Panc1 (cell line): ENCODE results near the gene B4GALT1. TPM values are rescaled to one million over a fixed set of nuclear protein-coding genes. Genes with fewer than 3 reads are reported as not detected.

Experiments used
- ATAC-seq: fragments of 200-7000 bp; cut with Tn5 transposase; 2 replicates; pipeline ENCODE4 v1.9.1; 2020; ENCODE audit warnings: mild to moderate bottlenecking, moderate library complexity
- BruUV-seq: library from RNA; stranded (reverse); fragments of 400-500 nt; replicated peaks from 2 replicates; lab custom pipeline; 2021; lab: Mats Ljungman, UMichigan
- CTCF ChIA-PET: fragments of 300-600 bp; sonication (Branson Sonifier 250); formaldehyde crosslinking; loops from one replicate; lab custom pipeline; 2022; ENCODE audit warnings: antibody characterized with exemption; lab: Charles Lee
- POLR2A ChIA-PET: fragments of 300-600 bp; sonication (Branson Sonifier 250); formaldehyde crosslinking; loops from one replicate; lab custom pipeline; 2022; ENCODE audit warnings: antibody characterized with exemption; lab: Charles Lee
- DNase-seq: peaks from one replicate; pipeline ENCODE4 v3.0.0-alpha.2; 2010; ENCODE audit warnings: low read depth, low spot score
- H3K27ac ChIP-seq: 2 replicates; pipeline ENCODE4 v1.5.1; 2011; ENCODE audit warnings: mild to moderate bottlenecking, low read length, inconsistent platforms
- H3K27me3 ChIP-seq: fragments of 200-500 bp; sonication (Bioruptor generic); 2 replicates; pipeline ENCODE4 v1.6.0; 2014; ENCODE audit warnings: low read length, inconsistent platforms; ENCODE audit not compliant: control insufficient read depth, insufficient read depth
- H3K36me3 ChIP-seq: fragments of 200-500 bp; sonication (Bioruptor generic); 2 replicates; pipeline ENCODE4 v1.5.1; 2014; ENCODE audit warnings: inconsistent platforms, mild to moderate bottlenecking, low read length, moderate library complexity; ENCODE audit not compliant: control insufficient read depth, insufficient read depth
- H3K4me1 ChIP-seq: 2 replicates; pipeline ENCODE4 v1.5.1; 2011; ENCODE audit warnings: inconsistent platforms, mild to moderate bottlenecking, low read length, moderate library complexity; ENCODE audit not compliant: control insufficient read depth, insufficient read depth
- H3K4me3 ChIP-seq, 2 experiments: 2 replicates each; pipeline ENCODE4 v1.5.1; 2011 to 2012; ENCODE audit warnings: low read depth in 2 of 2, low read length in 2 of 2, mild to moderate bottlenecking in 2 of 2, inconsistent platforms in 1 of 2, moderate library complexity in 1 of 2
- H3K9me3 ChIP-seq: fragments of 200-500 bp; sonication (Bioruptor generic); 2 replicates; pipeline ENCODE4 v1.5.1; 2014; ENCODE audit warnings: low read depth, mild to moderate bottlenecking, inconsistent platforms, low read length, moderate library complexity; ENCODE audit not compliant: control insufficient read depth, insufficient read depth
- CTCF ChIP-seq: fragments of 450-650 bp; IDR thresholded peaks from 2 replicates; pipeline ENCODE4 v1.5.1; 2017; ENCODE audit warnings: mild to moderate bottlenecking
- POLR2AphosphoS5 ChIP-seq: IDR thresholded peaks from 2 replicates; pipeline ENCODE4 v1.6.1; 2012; ENCODE audit warnings: mild to moderate bottlenecking, low read depth, low read length, moderate library complexity
- REST ChIP-seq, 2 experiments: IDR thresholded peaks; 2 replicates each; pipeline ENCODE4 v1.6.1; 2011 to 2012; ENCODE audit warnings: low read depth in 2 of 2, control low read depth in 1 of 2, low read length in 1 of 2, mild to moderate bottlenecking in 1 of 2, moderate library complexity in 1 of 2; ENCODE audit not compliant: insufficient read depth in 1 of 2
- SIN3A ChIP-seq: IDR thresholded peaks from 2 replicates; pipeline ENCODE4 v1.6.1; 2012; ENCODE audit warnings: low read depth, mild to moderate bottlenecking, low read length, moderate library complexity, borderline replicate concordance; ENCODE audit not compliant: insufficient read depth
- TCF7L2 ChIP-seq: IDR thresholded peaks from 2 replicates; pipeline ENCODE4 v1.6.1; 2011; ENCODE audit warnings: mild to moderate bottlenecking, low read depth, low read length, inconsistent platforms
- in situ Hi-C: cut with HindIII; loops from 2 replicates; pipeline ENCODE4 v1.10.0; 2016; ENCODE audit warnings: low sequenced_read_pairs, low pct_unique_long_range_greater_than_20kb
- intact Hi-C: fragments of 100-400 bp; cut with micrococcal nuclease; formaldehyde crosslinking; loops from one replicate; pipeline ENCODE4 v1.10.0; 2022; ENCODE audit not compliant: unreplicated experiment
- total RNA-seq: library from RNA; stranded (reverse); gene quantifications from one replicate; pipeline ENCODE4 v1.2.1, GENCODE V29; 2021; ENCODE audit not compliant: unreplicated experiment

Gene B4GALT1
- total RNA-seq, 1 experiment from 2014 or later: 57.4 TPM

- Histone ChIP-seq H3K4me3 (no peak overlapping the region), H3K27ac (no peak overlapping the region), H3K27me3 (no peaks in the 10 kb centered on the region), H3K36me3 (no peaks in the 10 kb centered on the region), H3K4me1 (no peaks in the 10 kb centered on the region), H3K9me3 (no peaks in the 10 kb centered on the region)
- ChIA-PET CTCF (no interaction called here), POLR2A (interaction anchor here (0.6 kb wide), 1 partner anchor 68 kb away, joined by 4 read pairs; no protein-coding TSS in a partner anchor)
- TF ChIP-seq POLR2AphosphoS5: no peak
- no peak for TF ChIP-seq SIN3A
- no peak for TF ChIP-seq TCF7L2
- TF ChIP-seq REST (IDR thresholded peaks at IDR 0.05; ENCODE audit: insufficient read depth in 1 of 2, low read depth in 2 of 2, low read length in 1 of 2): no peak
- no peak for TF ChIP-seq CTCF
- BruUV-seq: no TSS peak
- in situ Hi-C loops (no loop called here), intact Hi-C loops (no loop called here)
- no peak for DNase-seq
- ATAC-seq: no peak
These were observed 41.0 kb downstream of the B4GALT1 start for GRCh38 chr9:33125871-33126823.

- no peaks in the 10 kb centered on the region for H3K4me1 ChIP-seq
- no peak overlapping the region for H3K27ac ChIP-seq
- H3K27me3 ChIP-seq: no peaks in the 10 kb centered on the region
- ATAC-seq: no peak
- intact Hi-C loops: no loop called here
- POLR2A ChIA-PET: no interaction called here
- CTCF ChIA-PET: no interaction called here
- no peak overlapping the region for H3K4me3 ChIP-seq
- no peak for DNase-seq
- BruUV-seq: no TSS peak
- TF ChIP-seq REST (IDR thresholded peaks at IDR 0.05; ENCODE audit: insufficient read depth in 1 of 2, low read depth in 2 of 2, low read length in 1 of 2): no peak
- TF ChIP-seq TCF7L2: no peak
- no peak for TF ChIP-seq SIN3A
- no peak for TF ChIP-seq CTCF
- no peak for TF ChIP-seq POLR2AphosphoS5
- in situ Hi-C loops: no loop called here
- no peaks in the 10 kb centered on the region for H3K36me3 ChIP-seq
- no peaks in the 10 kb centered on the region for H3K9me3 ChIP-seq
These were observed 41.7 kb downstream of the B4GALT1 start for GRCh38 chr9:33125461-33125860.
